Measurements from ENCODE around the gene SNRPF. TPM values are rescaled to one million over a fixed set of nuclear protein-coding genes. Genes with fewer than 3 reads are reported as not detected.

SNRPF gene
- total RNA-seq, 1 donor from 2014 or later: 15.4 TPM

- no peaks in the 10 kb centered on the region for H3K9me3 Mint-ChIP-seq (ENCODE audit: low read depth)
- no peak for DNase-seq (ENCODE audit: low spot score)
- peaks cover 5% of the 10 kb centered on the region for H3K4me1 Mint-ChIP-seq (ENCODE audit: low read depth)
- H3K27ac Mint-ChIP-seq (ENCODE audit: unreplicated experiment): no peak overlapping the region
- peaks cover 10% of the 10 kb centered on the region for H3K27me3 Mint-ChIP-seq (ENCODE audit: low read depth)
- no peak overlapping the region for H3K4me3 Mint-ChIP-seq (ENCODE audit: unreplicated experiment)
- no peaks in the 10 kb centered on the region for H3K36me3 Mint-ChIP-seq (ENCODE audit: low read depth)
- TF ChIP-seq, protein P1, sequence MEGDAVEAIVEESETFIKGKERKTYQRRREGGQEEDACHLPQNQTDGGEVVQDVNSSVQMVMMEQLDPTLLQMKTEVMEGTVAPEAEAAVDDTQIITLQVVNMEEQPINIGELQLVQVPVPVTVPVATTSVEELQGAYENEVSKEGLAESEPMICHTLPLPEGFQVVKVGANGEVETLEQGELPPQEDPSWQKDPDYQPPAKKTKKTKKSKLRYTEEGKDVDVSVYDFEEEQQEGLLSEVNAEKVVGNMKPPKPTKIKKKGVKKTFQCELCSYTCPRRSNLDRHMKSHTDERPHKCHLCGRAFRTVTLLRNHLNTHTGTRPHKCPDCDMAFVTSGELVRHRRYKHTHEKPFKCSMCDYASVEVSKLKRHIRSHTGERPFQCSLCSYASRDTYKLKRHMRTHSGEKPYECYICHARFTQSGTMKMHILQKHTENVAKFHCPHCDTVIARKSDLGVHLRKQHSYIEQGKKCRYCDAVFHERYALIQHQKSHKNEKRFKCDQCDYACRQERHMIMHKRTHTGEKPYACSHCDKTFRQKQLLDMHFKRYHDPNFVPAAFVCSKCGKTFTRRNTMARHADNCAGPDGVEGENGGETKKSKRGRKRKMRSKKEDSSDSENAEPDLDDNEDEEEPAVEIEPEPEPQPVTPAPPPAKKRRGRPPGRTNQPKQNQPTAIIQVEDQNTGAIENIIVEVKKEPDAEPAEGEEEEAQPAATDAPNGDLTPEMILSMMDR (IDR thresholded peaks at IDR 0.05): peak; percentile 84
Measured at GRCh38 chr12:95820096-95820703, 38.6 kb upstream of the SNRPF start.

- Mint-ChIP-seq H3K4me1 (ENCODE audit: low read depth) (peaks cover 8% of the 10 kb centered on the region), H3K27me3 (ENCODE audit: low read depth) (peaks cover 15% of the 10 kb centered on the region), H3K4me3 (ENCODE audit: unreplicated experiment) (no peak overlapping the region), H3K27ac (ENCODE audit: unreplicated experiment) (no peak overlapping the region), H3K9me3 (ENCODE audit: low read depth) (no peaks in the 10 kb centered on the region), H3K36me3 (ENCODE audit: low read depth) (no peaks in the 10 kb centered on the region)
- DNase-seq (ENCODE audit: low spot score): no peak
- TF ChIP-seq, protein P1 (IDR thresholded peaks at IDR 0.05): no peak
Measured at GRCh38 chr12:95829395-95829794, 29.4 kb upstream of the SNRPF start.

DNA sequence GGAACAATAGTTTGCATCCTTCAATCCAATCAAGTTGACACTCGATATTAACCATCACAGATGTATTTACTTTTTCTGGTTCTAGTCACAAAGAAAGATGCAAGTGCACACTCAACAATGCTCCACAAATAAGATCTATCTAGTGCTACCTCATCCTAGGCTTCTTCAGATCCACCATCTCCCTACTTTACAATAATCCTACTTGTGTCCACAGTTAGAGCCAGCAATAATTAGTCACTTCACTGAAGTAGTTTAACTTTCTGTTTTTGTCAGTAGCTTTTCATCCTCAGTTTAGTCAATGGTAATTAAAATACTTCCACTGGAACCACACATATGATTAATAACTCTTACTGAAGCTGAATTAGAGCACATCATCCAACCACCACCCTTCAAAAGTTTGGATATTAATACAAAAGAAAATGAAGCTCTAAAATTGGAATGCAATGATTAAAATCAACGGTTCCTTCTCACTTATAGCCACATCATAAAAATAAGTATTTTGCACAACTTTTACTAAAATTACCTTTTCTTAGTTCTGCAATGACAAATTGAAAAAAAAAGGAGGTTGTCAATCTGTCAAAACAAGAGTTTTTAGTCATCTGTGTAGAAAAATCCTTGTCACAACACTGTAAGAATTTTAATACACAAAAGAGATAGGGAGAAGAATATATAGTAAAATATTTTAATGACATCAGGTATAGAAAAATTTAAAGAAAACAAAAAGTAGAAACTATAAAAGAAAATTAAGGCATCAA, 28.2 kb upstream of the SNRPF start:
- Mint-ChIP-seq H3K4me3 (ENCODE audit: unreplicated experiment) (no peak overlapping the region), H3K4me1 (ENCODE audit: low read depth) (peaks cover 8% of the 10 kb centered on the region), H3K27ac (ENCODE audit: unreplicated experiment) (no peak overlapping the region), H3K9me3 (ENCODE audit: low read depth) (no peaks in the 10 kb centered on the region), H3K36me3 (ENCODE audit: low read depth) (no peaks in the 10 kb centered on the region), H3K27me3 (ENCODE audit: low read depth) (peaks cover 17% of the 10 kb centered on the region)
- TF ChIP-seq, protein P1 (IDR thresholded peaks at IDR 0.05): no peak
- DNase-seq (ENCODE audit: low spot score): no peak

GRCh38 chr12:95834572-95834971, 24.2 kb upstream of the SNRPF start:
- Mint-ChIP-seq H3K36me3 (ENCODE audit: low read depth) (no peaks in the 10 kb centered on the region), H3K27ac (ENCODE audit: unreplicated experiment) (no peak overlapping the region), H3K9me3 (ENCODE audit: low read depth) (no peaks in the 10 kb centered on the region), H3K27me3 (ENCODE audit: low read depth) (peaks cover 25% of the 10 kb centered on the region), H3K4me3 (ENCODE audit: unreplicated experiment) (no peak overlapping the region), H3K4me1 (ENCODE audit: low read depth) (peaks cover 5% of the 10 kb centered on the region)
- TF ChIP-seq, protein P1 (IDR thresholded peaks at IDR 0.05): no peak
- no peak for DNase-seq (ENCODE audit: low spot score)

GRCh38 chr12:95836185-95836609, 22.6 kb upstream of the SNRPF start:
- Mint-ChIP-seq H3K36me3 (ENCODE audit: low read depth) (no peaks in the 10 kb centered on the region), H3K27me3 (ENCODE audit: low read depth) (peaks cover 16% of the 10 kb centered on the region), H3K27ac (ENCODE audit: unreplicated experiment) (no peak overlapping the region), H3K9me3 (ENCODE audit: low read depth) (no peaks in the 10 kb centered on the region), H3K4me1 (ENCODE audit: low read depth) (peaks cover 5% of the 10 kb centered on the region), H3K4me3 (ENCODE audit: unreplicated experiment) (no peak overlapping the region)
- TF ChIP-seq, protein P1 (IDR thresholded peaks at IDR 0.05): no peak
- no peak for DNase-seq (ENCODE audit: low spot score)
